Measurements from ENCODE around the gene FASLG.

GRCh38 chr1:172662464-172663109 is 3.7 kb downstream of the FASLG start:
- TF ChIP-seq CTCF (IDR thresholded peaks at IDR 0.05): no peak
- TF ChIP-seq POLR2A (IDR thresholded peaks at IDR 0.05): no peak
- no peak for TF ChIP-seq EP300 (IDR thresholded peaks at IDR 0.05)

All from ovary (tissue), 3 donors.